C4-2B (cell line): ENCODE results near the gene TSGA10.

Source experiments
- ZFX ChIP-seq: fragments of 450-650 bp; IDR thresholded peaks from 2 replicates; pipeline ENCODE4 v1.6.1; 2017
- TF ChIP-seq, protein P1 (sequence below): fragments of 450-650 bp; conservative IDR thresholded peaks from 2 replicates; pipeline ENCODE4 v1.5.1; 2017; ENCODE audit warnings: mild to moderate bottlenecking

GRCh38 chr2:99084256-99084655, 70.5 kb downstream of the TSGA10 start:
- TF ChIP-seq, protein P1, sequence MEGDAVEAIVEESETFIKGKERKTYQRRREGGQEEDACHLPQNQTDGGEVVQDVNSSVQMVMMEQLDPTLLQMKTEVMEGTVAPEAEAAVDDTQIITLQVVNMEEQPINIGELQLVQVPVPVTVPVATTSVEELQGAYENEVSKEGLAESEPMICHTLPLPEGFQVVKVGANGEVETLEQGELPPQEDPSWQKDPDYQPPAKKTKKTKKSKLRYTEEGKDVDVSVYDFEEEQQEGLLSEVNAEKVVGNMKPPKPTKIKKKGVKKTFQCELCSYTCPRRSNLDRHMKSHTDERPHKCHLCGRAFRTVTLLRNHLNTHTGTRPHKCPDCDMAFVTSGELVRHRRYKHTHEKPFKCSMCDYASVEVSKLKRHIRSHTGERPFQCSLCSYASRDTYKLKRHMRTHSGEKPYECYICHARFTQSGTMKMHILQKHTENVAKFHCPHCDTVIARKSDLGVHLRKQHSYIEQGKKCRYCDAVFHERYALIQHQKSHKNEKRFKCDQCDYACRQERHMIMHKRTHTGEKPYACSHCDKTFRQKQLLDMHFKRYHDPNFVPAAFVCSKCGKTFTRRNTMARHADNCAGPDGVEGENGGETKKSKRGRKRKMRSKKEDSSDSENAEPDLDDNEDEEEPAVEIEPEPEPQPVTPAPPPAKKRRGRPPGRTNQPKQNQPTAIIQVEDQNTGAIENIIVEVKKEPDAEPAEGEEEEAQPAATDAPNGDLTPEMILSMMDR: no peak
- no peak for TF ChIP-seq ZFX
